GM21717 (cell line): ENCODE measurements around the gene TMEM121B.

ENCODE experiments used
- ATAC-seq: cut with Tn5 transposase; IDR thresholded peaks from one replicate; pipeline ENCODE4 v1.9.1; 2021; ENCODE audit warnings: mild to moderate bottlenecking, moderate library complexity; ENCODE audit not compliant: unreplicated experiment

TMEM121B gene

DNA sequence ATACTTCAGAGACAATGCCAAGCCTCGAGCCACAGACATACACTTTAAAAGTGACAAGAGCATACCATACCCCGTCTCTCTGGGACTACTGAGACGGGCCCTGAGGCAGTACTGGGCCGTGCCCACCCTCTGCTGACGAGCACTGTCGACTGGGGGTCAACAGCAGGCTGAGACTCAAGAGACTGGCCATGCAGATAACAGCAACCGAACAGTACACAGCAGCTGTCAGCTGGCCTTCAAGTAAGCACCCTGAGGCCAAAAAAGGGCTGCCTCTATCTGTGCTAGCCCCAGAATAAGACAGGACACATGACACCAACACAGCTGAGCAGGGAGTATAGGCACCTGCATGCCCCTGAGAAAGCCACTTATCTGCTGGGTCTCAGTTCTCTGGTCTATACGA, 18.9 kb upstream of the TMEM121B start:
- no peak for ATAC-seq

- ATAC-seq = no peak
Observed at GRCh38 chr22:17138513-17138912, 17.4 kb upstream of the TMEM121B start.

DNA sequence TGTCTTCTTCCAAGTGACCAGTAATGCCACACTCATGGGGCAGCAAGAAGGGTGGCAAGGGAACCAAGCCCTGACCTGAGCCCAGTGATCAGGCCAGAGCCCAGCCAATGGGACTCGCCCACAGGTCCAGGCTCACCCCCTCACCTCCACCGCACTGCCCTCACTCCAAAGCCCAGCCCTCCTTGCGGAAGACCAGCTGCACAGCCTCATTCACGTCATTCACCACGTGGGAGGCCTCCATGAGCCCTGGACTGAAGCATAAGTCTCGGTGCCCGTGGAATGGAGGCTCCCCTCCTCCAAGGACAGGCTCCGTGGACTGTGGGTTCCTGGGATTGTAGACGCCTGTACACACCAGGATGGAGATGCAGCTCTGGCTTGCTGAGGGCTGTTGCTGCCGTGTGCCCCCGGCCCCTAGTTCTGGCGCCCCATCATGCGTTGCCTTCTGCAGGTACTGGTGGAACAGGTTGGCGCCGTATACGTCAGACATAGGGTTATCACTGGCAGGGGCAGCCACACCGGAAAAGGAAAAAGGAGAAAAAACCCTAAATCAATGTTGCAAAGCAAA, 16.8 kb upstream of the TMEM121B start:
- no peak for ATAC-seq

DNA sequence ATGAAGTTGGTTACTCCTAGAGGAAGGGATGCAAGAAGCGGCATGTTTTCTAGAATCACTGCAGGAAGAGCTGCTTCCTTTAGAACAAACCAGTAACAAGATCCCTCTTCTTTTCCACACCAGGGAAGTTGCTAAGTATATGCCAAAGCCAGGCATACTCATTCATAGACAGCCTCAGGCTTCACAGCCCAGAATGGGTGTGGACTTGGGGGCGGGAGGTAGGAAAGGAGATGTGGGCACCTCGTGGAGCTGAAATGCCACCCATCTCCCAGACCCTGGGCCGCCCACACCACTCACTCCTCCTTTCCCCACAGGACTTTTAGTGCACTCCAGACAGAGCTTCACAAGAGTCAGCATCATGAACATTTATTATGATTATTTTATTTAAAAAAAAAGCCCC, 16.0 kb upstream of the TMEM121B start:
- no peak for ATAC-seq

- ATAC-seq = no peak
Observed at GRCh38 chr22:17135153-17135760, 14.1 kb upstream of the TMEM121B start.

- no peak for ATAC-seq
Observed at GRCh38 chr22:17133137-17133536, 12.0 kb upstream of the TMEM121B start.

DNA sequence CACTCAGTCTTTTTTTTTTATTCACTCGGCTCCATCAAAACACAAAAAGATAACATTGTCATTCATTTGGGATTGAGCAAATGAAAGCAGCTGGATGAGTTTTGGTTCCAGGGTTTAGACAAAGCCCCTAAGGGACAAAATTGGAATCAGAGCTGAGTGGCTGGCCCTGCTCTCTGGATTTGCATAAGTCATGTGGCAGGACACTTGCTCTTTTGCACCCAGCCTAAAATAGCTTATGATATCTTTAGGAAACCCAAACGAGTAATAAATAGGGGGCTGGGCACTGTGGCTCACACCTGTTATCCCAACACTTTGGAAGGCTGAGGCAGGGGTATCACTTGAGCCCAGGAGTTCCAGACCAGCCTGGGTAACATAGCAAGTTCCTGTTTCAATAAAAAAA, 11.0 kb upstream of the TMEM121B start:
- ATAC-seq = no peak

DNA sequence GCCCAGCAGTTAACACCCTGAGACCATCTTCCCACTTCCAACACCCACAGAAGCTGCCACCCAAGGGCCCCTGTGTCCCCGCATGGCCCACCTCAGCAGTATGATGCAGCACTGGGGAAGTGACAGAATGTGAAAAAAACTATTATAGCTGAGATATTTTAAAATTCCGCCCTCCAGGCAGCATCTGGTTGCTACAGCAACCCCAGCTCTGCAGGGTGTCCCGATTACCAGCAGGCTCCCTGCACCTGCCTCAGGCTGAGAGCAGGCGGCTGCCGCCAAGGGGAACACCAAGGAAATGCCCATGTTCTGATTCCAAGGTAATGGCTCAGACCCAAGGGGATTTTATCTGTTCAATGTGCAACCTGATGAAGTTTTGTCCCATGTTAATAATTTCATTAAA, 10.5 kb upstream of the TMEM121B start:
- no peak for ATAC-seq

DNA sequence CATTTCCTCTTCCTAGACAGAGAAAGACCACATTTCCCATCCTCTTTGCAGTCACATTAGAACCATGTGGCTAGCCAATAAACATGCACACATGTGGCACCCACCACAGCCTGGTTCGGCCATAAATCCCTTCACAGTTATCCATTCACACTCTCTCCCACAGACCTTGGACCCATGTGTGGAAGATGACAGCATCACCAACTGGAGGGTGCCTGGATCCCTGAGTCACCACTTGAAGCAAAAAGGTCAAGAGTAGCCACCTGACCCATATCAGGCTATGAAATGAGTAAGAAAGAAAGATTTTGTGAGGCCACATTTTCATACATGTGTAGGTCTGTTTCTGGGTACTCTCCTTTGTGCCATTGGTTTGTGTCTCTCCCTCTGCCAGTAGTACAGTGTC, 9.0 kb upstream of the TMEM121B start:
- no peak for ATAC-seq

- ATAC-seq = no peak
Observed at GRCh38 chr22:17120711-17121232, 388 bp downstream of the TMEM121B start.

DNA sequence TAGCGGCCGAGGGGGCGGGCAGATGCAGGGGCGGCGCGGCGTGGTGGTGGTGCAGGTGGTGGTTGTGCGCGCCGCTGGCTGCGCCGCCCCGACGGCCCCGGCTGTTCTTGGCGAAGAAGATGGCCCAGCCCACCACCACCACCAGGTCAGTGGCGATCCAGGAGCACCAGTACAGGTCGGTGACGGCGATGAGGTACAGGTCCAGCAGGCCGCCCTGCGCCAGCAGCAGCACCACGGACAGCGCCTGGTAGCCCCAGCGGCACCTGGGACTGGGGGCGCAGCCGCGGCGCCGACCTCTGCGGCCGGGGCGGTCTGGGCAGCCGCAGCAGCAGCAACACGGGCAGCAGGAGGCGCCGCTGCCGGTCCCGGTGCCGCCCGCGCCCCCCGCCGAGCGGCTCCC, 879 bp downstream of the TMEM121B start:
- ATAC-seq = no peak

- ATAC-seq = no peak
Observed at GRCh38 chr22:17119481-17120202, 1.5 kb downstream of the TMEM121B start.

- no peak for ATAC-seq
Observed at GRCh38 chr22:17118342-17118741, 2.8 kb downstream of the TMEM121B start.

- ATAC-seq = no peak
Observed at GRCh38 chr22:17117890-17118289, 3.3 kb downstream of the TMEM121B start.

- ATAC-seq = no peak
Observed at GRCh38 chr22:17117400-17117799, 3.8 kb downstream of the TMEM121B start.

- ATAC-seq = no peak
Observed at GRCh38 chr22:17116572-17117330, 4.4 kb downstream of the TMEM121B start.

- ATAC-seq = no peak
Observed at GRCh38 chr22:17115945-17116565, 5.1 kb downstream of the TMEM121B start.

GRCh38 chr22:17115236-17115635, 5.9 kb downstream of the TMEM121B start:
- ATAC-seq = no peak

- no peak for ATAC-seq
Observed at GRCh38 chr22:17114898-17115235, 6.3 kb downstream of the TMEM121B start.

- ATAC-seq = no peak
Observed at GRCh38 chr22:17114173-17114897, 6.8 kb downstream of the TMEM121B start.
